Measurements from ENCODE around the gene MYO18A. TPM values are rescaled to one million over a fixed set of nuclear protein-coding genes. Genes with fewer than 3 reads are reported as not detected.

Gene MYO18A
- total and polyA plus RNA-seq, 9 donors = 23.0 to 53.9 (median 31.7) TPM

- intact Hi-C loops (cut with DNase I) = loop anchor here in 1 of 4 donors (10.0 kb wide), 1 partner anchor 163 kb away; no protein-coding TSS in a partner anchor
- 84 to 85% (median 84%) methylated on average over 10 of the region's 10 CpGs for WGBS, 3 donors
- TF ChIP-seq EP300 (IDR thresholded peaks at IDR 0.05) (no peak), CTCF (IDR thresholded peaks at IDR 0.05) (no peak), POLR2A (IDR thresholded peaks at IDR 0.05) (no peak)
These were observed 58.8 kb downstream of the MYO18A start for GRCh38 chr17:29121442-29121841.

GRCh38 chr17:29120433-29120832, 59.8 kb downstream of the MYO18A start:
- no peaks in the 10 kb centered on the region for H3K36me3 ChIP-seq

More at GRCh38 chr17:29121442-29121841, 58.8 kb downstream of the MYO18A start:
- H3K4me3 ChIP-seq = no peak overlapping the region
- H3K27ac ChIP-seq = no peak overlapping the region
- no peaks in the 10 kb centered on the region for H3K27me3 ChIP-seq
- H3K36me3 ChIP-seq = no peaks in the 10 kb centered on the region
- H3K4me1 ChIP-seq (ENCODE audit: insufficient read depth) = no peaks in the 10 kb centered on the region
- no peak for DNase-seq
- H3K9me3 ChIP-seq = no peaks in the 10 kb centered on the region

GRCh38 chr17:29119265-29119664, 60.9 kb downstream of the MYO18A start:
- no peak for DNase-seq
- H3K36me3 ChIP-seq = no peaks in the 10 kb centered on the region
- no peak overlapping the region for H3K27ac ChIP-seq
- no peak overlapping the region for H3K4me3 ChIP-seq
- no peak for TF ChIP-seq EP300 (IDR thresholded peaks at IDR 0.05)
- WGBS, 3 donors = 92 to 93% (median 93%) methylated on average over 6 of the region's 6 CpGs
- intact Hi-C loops (cut with DNase I) = loop anchor here in 1 of 4 donors (5.0 kb wide), 1 partner anchor 137 kb away; no protein-coding TSS in a partner anchor
- no peaks in the 10 kb centered on the region for H3K27me3 ChIP-seq
- H3K4me1 ChIP-seq (ENCODE audit: insufficient read depth) = no peaks in the 10 kb centered on the region
- H3K9me3 ChIP-seq = no peaks in the 10 kb centered on the region

More at GRCh38 chr17:29120433-29120832, 59.8 kb downstream of the MYO18A start:
- no peak overlapping the region for H3K4me3 ChIP-seq
- intact Hi-C loops (cut with DNase I) = loop anchor here in 1 of 4 donors (10.0 kb wide), 1 partner anchor 164 kb away; no protein-coding TSS in a partner anchor
- no peaks in the 10 kb centered on the region for H3K9me3 ChIP-seq
- no peaks in the 10 kb centered on the region for H3K27me3 ChIP-seq
- no peak overlapping the region for H3K27ac ChIP-seq
- no peak for DNase-seq
- TF ChIP-seq EP300 (IDR thresholded peaks at IDR 0.05) = no peak
- TF ChIP-seq CTCF (IDR thresholded peaks at IDR 0.05) = no peak
- no peak for TF ChIP-seq POLR2A (IDR thresholded peaks at IDR 0.05)
- 87 to 92% (median 89%) methylated on average over 2 of the region's 2 CpGs for WGBS, 3 donors
- H3K4me1 ChIP-seq (ENCODE audit: insufficient read depth) = no peaks in the 10 kb centered on the region

GRCh38 chr17:29116804-29117753, 63.1 kb downstream of the MYO18A start:
- Histone ChIP-seq H3K27ac (no peak overlapping the region), H3K9me3 (no peaks in the 10 kb centered on the region), H3K4me1 (ENCODE audit: insufficient read depth) (no peaks in the 10 kb centered on the region), H3K27me3 (no peaks in the 10 kb centered on the region), H3K4me3 (no peak overlapping the region), H3K36me3 (no peaks in the 10 kb centered on the region)
- 61 to 63% (median 62%) methylated on average over 26 of the region's 26 CpGs for WGBS, 3 donors
- DNase-seq = peak in 4 of 5 donors; percentile 64 to 73 (median 66)
- intact Hi-C loops (cut with DNase I) = loop anchor here in 1 of 4 donors (5.0 kb wide), 1 partner anchor 135 kb away; no protein-coding TSS in a partner anchor
- TF ChIP-seq POLR2A (IDR thresholded peaks at IDR 0.05) (no peak), EP300 (IDR thresholded peaks at IDR 0.05) (no peak), CTCF (IDR thresholded peaks at IDR 0.05) (peak; percentile 43 to 61 (median 58))
